SK-N-SH treated with all-trans-retinoic acid at 6 μM for 48 hours (cell line): ENCODE measurements around the gene SFXN5.
A peak's percentile ranks its signal among the peaks of the same experiment; 100 is the strongest.

ENCODE experiments used
- ATAC-seq: fragments of 200-7000 bp; cut with Tn5 transposase; 3 replicates; pipeline ENCODE4 v1.9.1; 2020; ENCODE audit warnings: mild to moderate bottlenecking, moderate library complexity
- BACH2 ChIP-seq: fragments of 250-450 bp; sonication (Bioruptor Pico); IDR thresholded peaks from 2 replicates; pipeline ENCODE4 v1.9.0; 2021; ENCODE audit warnings: mild to moderate bottlenecking, borderline replicate concordance
- CSRNP3 ChIP-seq: fragments of 250-450 bp; sonication (Bioruptor Pico); IDR thresholded peaks from 2 replicates; pipeline ENCODE4 v1.5.1; 2021; ENCODE audit warnings: mild to moderate bottlenecking, moderate library complexity
- ESRRG ChIP-seq: fragments of 250-450 bp; sonication (Bioruptor Pico); IDR thresholded peaks from 2 replicates; pipeline ENCODE4 v1.6.1; 2021; ENCODE audit warnings: mild to moderate bottlenecking
- GLIS3 ChIP-seq: fragments of 250-450 bp; sonication (Bioruptor Pico); IDR thresholded peaks from 2 replicates; pipeline ENCODE4 v1.5.0; 2020; ENCODE audit warnings: mild to moderate bottlenecking, moderate library complexity
- PATZ1 ChIP-seq: fragments of 250-450 bp; sonication (Bioruptor Pico); IDR thresholded peaks from 2 replicates; pipeline ENCODE4 v1.8.0; 2020; ENCODE audit warnings: mild to moderate bottlenecking, moderate library complexity, borderline replicate concordance
- PPARA ChIP-seq: fragments of 250-450 bp; sonication (Bioruptor Pico); IDR thresholded peaks from 2 replicates; pipeline ENCODE4 v1.5.0; 2020; ENCODE audit warnings: mild to moderate bottlenecking, borderline replicate concordance
- RARB ChIP-seq: fragments of 250-450 bp; sonication (Bioruptor Pico); IDR thresholded peaks from 2 replicates; pipeline ENCODE4 v1.8.0; 2021; ENCODE audit warnings: mild to moderate bottlenecking, moderate library complexity
- TOX ChIP-seq: fragments of 250-450 bp; sonication (Bioruptor Pico); IDR thresholded peaks from 2 replicates; pipeline ENCODE4 v1.8.0; 2021; ENCODE audit warnings: mild to moderate bottlenecking, moderate library complexity, borderline replicate concordance
- ZC3H10 ChIP-seq: fragments of 250-450 bp; sonication (Bioruptor Pico); IDR thresholded peaks from 2 replicates; pipeline ENCODE4 v1.5.1; 2021; ENCODE audit warnings: mild to moderate bottlenecking, moderate library complexity
- ZNF565 ChIP-seq: fragments of 450-650 bp; formaldehyde crosslinking; conservative IDR thresholded peaks from 2 replicates; pipeline ENCODE4 v1.5.0; 2020; ENCODE audit warnings: low read depth, mild to moderate bottlenecking, moderate library complexity
- ZNF8 ChIP-seq: fragments of 450-650 bp; formaldehyde crosslinking; IDR thresholded peaks from 2 replicates; pipeline ENCODE4 v1.5.0; 2020; ENCODE audit warnings: mild to moderate bottlenecking, moderate library complexity

Gene SFXN5

GRCh38 chr2:72892506-72893173 is 178.9 kb downstream of the SFXN5 start:
- ATAC-seq: peak; percentile 93
- TF ChIP-seq ZNF565: no peak
- no peak for TF ChIP-seq ZNF8 (CRISPR knock-in tag)
- TF ChIP-seq ZC3H10 (CRISPR knock-in tag): no peak
- TF ChIP-seq PPARA (CRISPR knock-in tag): no peak
- TF ChIP-seq TOX (CRISPR knock-in tag): no peak
- TF ChIP-seq PATZ1 (CRISPR knock-in tag): no peak
- TF ChIP-seq ESRRG (CRISPR knock-in tag): no peak
- no peak for TF ChIP-seq BACH2
- TF ChIP-seq RARB (CRISPR knock-in tag): no peak
- no peak for TF ChIP-seq GLIS3 (CRISPR knock-in tag)
- no peak for TF ChIP-seq CSRNP3 (CRISPR knock-in tag)
